IMR-90 (cell line): ENCODE measurements around the gene PLD6. TPM values are rescaled to one million over a fixed set of nuclear protein-coding genes. Genes with fewer than 3 reads are reported as not detected.
"Not testable (repeated sequence)": the region's sequence is repeated elsewhere in the genome, so short reads cannot be mapped to it uniquely, and the experiment has no call there.

Experiments
- ATAC-seq: fragments of 200-7000 bp; cut with Tn5 transposase; 2 replicates; pipeline ENCODE4 v1.9.1; 2020; ENCODE audit warnings: low read depth, mild to moderate bottlenecking, moderate library complexity
- BruUV-seq: library from RNA; stranded (reverse); fragments of 400-500 nt; replicated peaks from 2 replicates; lab custom pipeline; 2021; lab: Mats Ljungman, UMichigan
- CTCF ChIA-PET: fragments of 300-600 bp; formaldehyde crosslinking; extraction: SDS; loops from one replicate; lab custom pipeline; 2021; ENCODE audit warnings: antibody characterized with exemption; lab: Yijun Ruan, JAX
- POLR2A ChIA-PET: fragments of 300-600 bp; sonication (Branson Sonifier 250); formaldehyde crosslinking; loops from one replicate; lab custom pipeline; 2022; ENCODE audit warnings: antibody characterized with exemption; ENCODE audit not compliant: unreplicated experiment; lab: Charles Lee
- DNase-seq: peaks from one replicate; pipeline ENCODE4 v3.0.0; 2013
- H2AFZ ChIP-seq: replicated peaks from 2 replicates; pipeline ENCODE3; 2013; ENCODE audit warnings: low read length, mild to moderate bottlenecking; ENCODE audit not compliant: poor library complexity
- H2AK5ac ChIP-seq: 2 replicates; pipeline ENCODE4 v1.6.1; 2013; ENCODE audit warnings: low read depth, low read length, inconsistent platforms
- H2AK9ac ChIP-seq: replicated peaks from 2 replicates; pipeline ENCODE3; 2013; ENCODE audit warnings: mild to moderate bottlenecking, low read depth, low read length, moderate library complexity; ENCODE audit not compliant: poor library complexity
- H2BK120ac ChIP-seq: 2 replicates; pipeline ENCODE4 v1.6.1; 2013; ENCODE audit warnings: low read depth, low read length, inconsistent platforms
- H2BK15ac ChIP-seq: 3 replicates; pipeline ENCODE4 v1.6.1; 2013; ENCODE audit warnings: low read depth, low read length, inconsistent platforms
- H2BK20ac ChIP-seq: 2 replicates; pipeline ENCODE4 v1.6.1; 2013; ENCODE audit warnings: low read depth, mild to moderate bottlenecking, inconsistent platforms, low read length, moderate library complexity
- H2BK5ac ChIP-seq: 2 replicates; pipeline ENCODE4 v1.6.1; 2013; ENCODE audit warnings: mild to moderate bottlenecking, low read depth, low read length, inconsistent platforms; ENCODE audit not compliant: poor library complexity, severe bottlenecking
- H3K14ac ChIP-seq: replicated peaks from 2 replicates; pipeline ENCODE4 v1.6.1; 2013; ENCODE audit warnings: low read depth, low read length, inconsistent platforms
- H3K18ac ChIP-seq: 2 replicates; pipeline ENCODE4 v1.6.1; 2013; ENCODE audit warnings: low read depth, low read length, control low read depth
- H3K23ac ChIP-seq: 2 replicates; pipeline ENCODE4 v1.6.1; 2013; ENCODE audit warnings: low read depth, low read length, inconsistent platforms
- H3K27ac ChIP-seq: 2 replicates; pipeline ENCODE4 v1.5.1; 2013; ENCODE audit warnings: mild to moderate bottlenecking, control low read depth, low read length; ENCODE audit not compliant: insufficient read depth
- H3K27me3 ChIP-seq: 2 replicates; pipeline ENCODE4 v1.6.1; 2013; ENCODE audit warnings: low read length; ENCODE audit not compliant: control insufficient read depth, insufficient read depth
- H3K36me3 ChIP-seq: 2 replicates; pipeline ENCODE4 v1.6.1; 2013; ENCODE audit warnings: low read length, mixed read lengths; ENCODE audit not compliant: control insufficient read depth, insufficient read depth
- H3K4ac ChIP-seq: 2 replicates; pipeline ENCODE4 v1.6.1; 2013; ENCODE audit warnings: low read depth, low read length, inconsistent platforms
- H3K4me1 ChIP-seq: 2 replicates; pipeline ENCODE4 v1.6.1; 2013; ENCODE audit warnings: low read length, mixed read lengths; ENCODE audit not compliant: control insufficient read depth, insufficient read depth
- H3K4me2 ChIP-seq: 2 replicates; pipeline ENCODE4 v1.6.1; 2013; ENCODE audit warnings: low read depth, mild to moderate bottlenecking, control low read depth, low read length, moderate library complexity
- H3K4me3 ChIP-seq: 2 replicates; pipeline ENCODE4 v1.5.1; 2013; ENCODE audit warnings: low read depth, mild to moderate bottlenecking, control low read depth, low read length, moderate library complexity; ENCODE audit not compliant: insufficient read depth
- H3K56ac ChIP-seq: 2 replicates; pipeline ENCODE4 v1.6.1; 2013; ENCODE audit warnings: low read length, inconsistent platforms; ENCODE audit not compliant: insufficient read depth; ENCODE audit errors: extremely low read depth
- H3K79me1 ChIP-seq, 2 experiments: 2 replicates each; pipeline ENCODE4 v1.6.1; 2013; ENCODE audit warnings: low read length in 2 of 2, inconsistent platforms in 1 of 2, low read depth in 1 of 2
- H3K9ac ChIP-seq: 2 replicates; pipeline ENCODE4 v1.6.1; 2013; ENCODE audit warnings: low read depth, low read length, control low read depth
- H3K9me1 ChIP-seq: 2 replicates; pipeline ENCODE4 v1.6.1; 2013; ENCODE audit warnings: low read length, inconsistent platforms; ENCODE audit not compliant: insufficient read depth
- H3K9me3 ChIP-seq: 2 replicates; pipeline ENCODE4 v1.6.1; 2013; ENCODE audit warnings: low read length; ENCODE audit not compliant: control insufficient read depth, insufficient read depth
- H4K20me1 ChIP-seq: 2 replicates; pipeline ENCODE4 v1.6.1; 2013; ENCODE audit warnings: low read length, inconsistent platforms; ENCODE audit not compliant: insufficient read depth
- H4K5ac ChIP-seq: 2 replicates; pipeline ENCODE4 v1.6.1; 2013; ENCODE audit warnings: mild to moderate bottlenecking, low read depth, low read length, control low read depth
- H4K8ac ChIP-seq, 2 experiments: 2 replicates each; pipeline ENCODE4 v1.6.1; 2013; ENCODE audit warnings: low read depth in 2 of 2, low read length in 2 of 2, control low read depth in 1 of 2, inconsistent platforms in 1 of 2
- H4K91ac ChIP-seq: 2 replicates; pipeline ENCODE4 v1.6.1; 2013; ENCODE audit warnings: low read depth, low read length, inconsistent platforms; ENCODE audit not compliant: insufficient read depth
- WGBS, 2 experiments: methylation state at CpG; one replicate each; pipeline versions ENCODE4 v1.1.5 to v1.1.7; 2013; ENCODE audit warnings: missing lambda C conversion rate in 2 of 2; ENCODE audit not compliant: insufficient read length in 1 of 2; ENCODE audit errors: extremely low coverage in 2 of 2; 5-methylcytosine and 5-hydroxymethylcytosine counted together
- dilution Hi-C: fragments of 300-500 bp; cut with HindIII; formaldehyde crosslinking; loops from one replicate; pipeline ENCODE4 v1.14.3; 2018; ENCODE audit warnings: low sequenced_read_pairs; ENCODE audit not compliant: unreplicated experiment
- in situ Hi-C: fragments of 300-500 bp; cut with MboI; formaldehyde crosslinking; loops from 3 replicates; pipeline ENCODE4 v1.14.3; 2019; ENCODE audit warnings: low sequenced_read_pairs, inconsistent platforms, mixed read lengths
- intact Hi-C: fragments of 100-400 bp; cut with micrococcal nuclease; formaldehyde crosslinking; loops from 2 replicates; pipeline ENCODE4 v1.10.0; 2022
- polyA plus RNA-seq, 3 experiments: library from polyadenylated mRNA; depleted of rRNA; stranded (reverse); fragments of >200 nt; gene quantifications; 2 replicates each; pipeline ENCODE4 v1.2.3, GENCODE V29; 2012; ENCODE audit warnings: low replicate concordance in 1 of 3
- total RNA-seq: library from RNA; depleted of rRNA; stranded (reverse); fragments of >200 nt; gene quantifications from 2 replicates; pipeline ENCODE4 v1.2.3, GENCODE V29; 2012

Gene PLD6
- total and polyA plus RNA-seq, 2 of the 4 experiments (the other 2 are of a cell fraction), result 1.1 to 1.5 TPM

DNA sequence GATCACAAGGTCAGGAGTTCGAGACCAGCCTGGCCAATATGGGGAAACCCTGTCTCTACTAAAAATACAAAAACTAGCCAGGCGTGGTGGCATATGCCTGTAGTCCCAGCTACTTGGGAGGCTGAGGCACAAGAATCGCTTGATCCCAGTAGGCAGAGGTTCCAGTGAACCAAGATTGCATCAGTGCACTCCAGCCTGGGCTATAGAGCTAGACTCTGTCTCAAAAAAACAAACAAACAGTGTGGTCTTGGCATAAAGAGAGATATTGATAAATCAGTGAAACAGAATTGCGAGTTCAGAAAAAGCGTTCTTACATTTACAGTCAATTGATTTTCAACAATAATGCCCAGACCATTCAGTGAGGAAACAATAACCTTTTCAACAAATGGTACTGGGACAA, 10.7 kb downstream of the PLD6 start:
- H3K9ac ChIP-seq, H4K91ac ChIP-seq, dilution Hi-C loops, in situ Hi-C loops, H3K56ac ChIP-seq, H3K27ac ChIP-seq, H3K9me1 ChIP-seq, H4K8ac ChIP-seq, ATAC-seq, POLR2A ChIA-PET, BruUV-seq, H3K4me3 ChIP-seq, H2AK9ac ChIP-seq, H3K9me3 ChIP-seq, H3K36me3 ChIP-seq, H2AFZ ChIP-seq, H4K20me1 ChIP-seq, H3K18ac ChIP-seq, DNase-seq, H3K14ac ChIP-seq, H2BK5ac ChIP-seq, H3K27me3 ChIP-seq, H3K23ac ChIP-seq, H2BK15ac ChIP-seq, H2BK120ac ChIP-seq, CTCF ChIA-PET, H3K4ac ChIP-seq, H4K5ac ChIP-seq, H3K79me1 ChIP-seq, H2AK5ac ChIP-seq, H2BK20ac ChIP-seq, H3K4me2 ChIP-seq: not testable (repeated sequence)
- no CpG with 5 or more reads among the region's 5 CpGs for WGBS, 2 experiments
- peaks cover 14% of the 10 kb centered on the region for H3K4me1 ChIP-seq
- intact Hi-C loops, result loop anchor here (5.0 kb wide), 1 partner anchor 193 kb away; no protein-coding TSS in a partner anchor
